ELF-1 (cell line): ENCODE results near the gene AKT3.

ENCODE experiments used
- DNase-seq: peaks from one replicate; pipeline ENCODE4 v3.0.0-alpha.2; 2016; ENCODE audit warnings: low read depth, low spot score

Gene AKT3

GRCh38 chr1:243732637-243733036 is 117.4 kb downstream of the AKT3 start:
- DNase-seq, result no peak

GRCh38 chr1:243731974-243732625 is 117.9 kb downstream of the AKT3 start:
- no peak for DNase-seq

- no peak for DNase-seq
These were observed 118.6 kb downstream of the AKT3 start for GRCh38 chr1:243731301-243731891.

GRCh38 chr1:243730487-243731150 is 119.4 kb downstream of the AKT3 start:
- no peak for DNase-seq

GRCh38 chr1:243729956-243730355 is 120.1 kb downstream of the AKT3 start:
- DNase-seq, result peak; percentile 49

- DNase-seq, result no peak
These were observed 122.4 kb downstream of the AKT3 start for GRCh38 chr1:243727503-243728203.

GRCh38 chr1:243726806-243727502 is 123.1 kb downstream of the AKT3 start:
- no peak for DNase-seq

- DNase-seq, result no peak
These were observed 124.2 kb downstream of the AKT3 start for GRCh38 chr1:243725846-243726245.

GRCh38 chr1:243725075-243725474 is 125.0 kb downstream of the AKT3 start:
- no peak for DNase-seq

GRCh38 chr1:243723458-243724043 is 126.5 kb downstream of the AKT3 start:
- no peak for DNase-seq

- DNase-seq, result no peak
These were observed 127.0 kb downstream of the AKT3 start for GRCh38 chr1:243723050-243723449.

- no peak for DNase-seq
These were observed 130.6 kb downstream of the AKT3 start for GRCh38 chr1:243719476-243719875.

GRCh38 chr1:243718893-243719292 is 131.2 kb downstream of the AKT3 start:
- DNase-seq, result no peak

GRCh38 chr1:243718022-243718421 is 132.0 kb downstream of the AKT3 start:
- DNase-seq, result no peak

- no peak for DNase-seq
These were observed 133.1 kb downstream of the AKT3 start for GRCh38 chr1:243716906-243717305.

GRCh38 chr1:243715285-243715684 is 134.8 kb downstream of the AKT3 start:
- DNase-seq, result no peak

- no peak for DNase-seq
These were observed 136.4 kb downstream of the AKT3 start for GRCh38 chr1:243713470-243714186.

GRCh38 chr1:243712941-243713340 is 137.1 kb downstream of the AKT3 start:
- DNase-seq, result no peak

GRCh38 chr1:243712242-243712641 is 137.8 kb downstream of the AKT3 start:
- no peak for DNase-seq

- no peak for DNase-seq
These were observed 139.6 kb downstream of the AKT3 start for GRCh38 chr1:243710467-243710866.

GRCh38 chr1:243708210-243708609 is 141.8 kb downstream of the AKT3 start:
- no peak for DNase-seq
